ENCODE results near the gene C1GALT1C1L. TPM values are rescaled to one million over a fixed set of nuclear protein-coding genes. Genes with fewer than 3 reads are reported as not detected.

C1GALT1C1L gene
- polyA plus RNA-seq: not detected in 2 replicates
- polyA minus RNA-seq: not detected in 2 replicates

GRCh38 chr2:43676322-43677050, at the start of gene C1GALT1C1L:
C1GALT1C1L (minus strand) TSS chr2:43676429; CDS start chr2:43676322, 107 bp downstream.
- Histone ChIP-seq H3K79me2 (replicated peaks; ENCODE audit: insufficient read depth, low read length) (no peaks in the 10 kb centered on the region), H4K20me1 (ENCODE audit: insufficient read depth) (no peaks in the 10 kb centered on the region), H3K9me2 (ENCODE audit: insufficient read depth, low read length) (no peaks in the 10 kb centered on the region), H3K9ac (ENCODE audit: low read length) (no peak within 1 kb of the TSS), H3K36me3 (ENCODE audit: insufficient read depth, low read length) (no peaks in the 10 kb centered on the region), H3K27me3 (ENCODE audit: insufficient read depth, low read depth, low read length) (no peaks in the 10 kb centered on the region), H3K9me3 (ENCODE audit: low read length) (peaks cover 5% of the 10 kb centered on the region), H2AFZ (ENCODE audit: low read depth, low read length) (no peak within 1 kb of the TSS), H3K27ac (ENCODE audit: low read length) (no peak within 1 kb of the TSS), H3K4me2 (ENCODE audit: low read length) (no peak within 1 kb of the TSS), H3F3A (ENCODE audit: insufficient read depth, low read length, poor library complexity, severe bottlenecking) (no peaks in the 10 kb centered on the region), H3K4me3 (ENCODE audit: low read length) (no peak within 1 kb of the TSS)
- TF ChIP-seq EP300 (conservative IDR thresholded peaks at IDR 0.05; ENCODE audit: poor library complexity, severe bottlenecking) (no peak), REST (IDR thresholded peaks at IDR 0.05; ENCODE audit: borderline replicate concordance) (no peak)
- TF ChIP-seq, protein P1, sequence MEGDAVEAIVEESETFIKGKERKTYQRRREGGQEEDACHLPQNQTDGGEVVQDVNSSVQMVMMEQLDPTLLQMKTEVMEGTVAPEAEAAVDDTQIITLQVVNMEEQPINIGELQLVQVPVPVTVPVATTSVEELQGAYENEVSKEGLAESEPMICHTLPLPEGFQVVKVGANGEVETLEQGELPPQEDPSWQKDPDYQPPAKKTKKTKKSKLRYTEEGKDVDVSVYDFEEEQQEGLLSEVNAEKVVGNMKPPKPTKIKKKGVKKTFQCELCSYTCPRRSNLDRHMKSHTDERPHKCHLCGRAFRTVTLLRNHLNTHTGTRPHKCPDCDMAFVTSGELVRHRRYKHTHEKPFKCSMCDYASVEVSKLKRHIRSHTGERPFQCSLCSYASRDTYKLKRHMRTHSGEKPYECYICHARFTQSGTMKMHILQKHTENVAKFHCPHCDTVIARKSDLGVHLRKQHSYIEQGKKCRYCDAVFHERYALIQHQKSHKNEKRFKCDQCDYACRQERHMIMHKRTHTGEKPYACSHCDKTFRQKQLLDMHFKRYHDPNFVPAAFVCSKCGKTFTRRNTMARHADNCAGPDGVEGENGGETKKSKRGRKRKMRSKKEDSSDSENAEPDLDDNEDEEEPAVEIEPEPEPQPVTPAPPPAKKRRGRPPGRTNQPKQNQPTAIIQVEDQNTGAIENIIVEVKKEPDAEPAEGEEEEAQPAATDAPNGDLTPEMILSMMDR (IDR thresholded peaks at IDR 0.05; ENCODE audit: poor library complexity, severe bottlenecking): no peak

GRCh38 chr2:43725711-43726246, 49.5 kb upstream of the C1GALT1C1L start:
- no peak overlapping the region for H3K9ac ChIP-seq (ENCODE audit: low read length)
- TF ChIP-seq, protein P1 (IDR thresholded peaks at IDR 0.05; ENCODE audit: poor library complexity, severe bottlenecking): no peak
- TF ChIP-seq TAF1 (IDR thresholded peaks at IDR 0.05; ENCODE audit: low read depth) (no peak), MXI1 (conservative IDR thresholded peaks at IDR 0.05; ENCODE audit: poor library complexity, severe bottlenecking) (no peak), RAD21 (conservative IDR thresholded peaks at IDR 0.05) (no peak)

More at GRCh38 chr2:43725711-43726246, 49.5 kb upstream of the C1GALT1C1L start:
- no peaks in the 10 kb centered on the region for H3K9me3 ChIP-seq (ENCODE audit: low read length)
- H3K36me3 ChIP-seq (ENCODE audit: insufficient read depth, low read length): no peaks in the 10 kb centered on the region
- no peaks in the 10 kb centered on the region for H3K9me2 ChIP-seq (ENCODE audit: insufficient read depth, low read length)
- H3K27ac ChIP-seq (ENCODE audit: low read length): no peak overlapping the region
- H3F3A ChIP-seq (ENCODE audit: insufficient read depth, low read length, poor library complexity, severe bottlenecking): no peaks in the 10 kb centered on the region
- H3K27me3 ChIP-seq (ENCODE audit: insufficient read depth, low read depth, low read length): no peaks in the 10 kb centered on the region
- no peaks in the 10 kb centered on the region for H4K20me1 ChIP-seq (ENCODE audit: insufficient read depth)
- H3K4me3 ChIP-seq (ENCODE audit: low read length): no peak overlapping the region
- H2AFZ ChIP-seq (ENCODE audit: low read depth, low read length): no peak overlapping the region
- H3K79me2 ChIP-seq (replicated peaks; ENCODE audit: insufficient read depth, low read length): no peaks in the 10 kb centered on the region
- no peak overlapping the region for H3K4me2 ChIP-seq (ENCODE audit: low read length)
